Coronary artery (tissue), 2 donors: Measurements from ENCODE around the gene ZNF438.
A peak's percentile ranks its signal among the peaks of the same experiment; 100 is the strongest.

ENCODE experiments used
- DNase-seq: peaks from one replicate; pipeline ENCODE4 v3.0.0-alpha.2; 2017; ENCODE audit warnings: low spot score
- H3K27ac ChIP-seq, 2 donors: fragments of 200-600 bp; sonication (generic); one replicate each; pipeline ENCODE4 v1.5.1; 2016 to 2019
- H3K4me3 ChIP-seq: fragments of 200-600 bp; sonication (generic); 2 replicates; pipeline ENCODE4 v1.5.1; 2016; ENCODE audit warnings: mild to moderate bottlenecking, moderate library complexity
- CTCF ChIP-seq: fragments of 200-600 bp; sonication (generic); IDR thresholded peaks from one replicate; pipeline ENCODE4 v1.5.1; 2019; ENCODE audit warnings: antibody characterized with exemption

Gene ZNF438

GRCh38 chr10:31031558-31032257 is at the start of gene ZNF438:
Gene ZNF438 (minus strand): TSS chr10:31031865. CDS start chr10:30877034, 154,831 bp downstream.
- peak; percentile 97 for DNase-seq
- no peak for TF ChIP-seq CTCF
- H3K27ac ChIP-seq, result peak within 1 kb of the TSS; percentile 99

GRCh38 chr10:31076610-31076988 is 44.9 kb upstream of the ZNF438 start:
- TF ChIP-seq CTCF, result no peak
- H3K27ac ChIP-seq, result no peak overlapping the region
- no peak for DNase-seq
- H3K4me3 ChIP-seq, result no peak overlapping the region

More at GRCh38 chr10:31031558-31032257, at the start of gene ZNF438:
- peak within 1 kb of the TSS; percentile 78 for H3K4me3 ChIP-seq

GRCh38 chr10:31075881-31076609 is 44.4 kb upstream of the ZNF438 start:
- DNase-seq, result no peak
- Histone ChIP-seq H3K27ac (no peak overlapping the region), H3K4me3 (no peak overlapping the region)
- TF ChIP-seq CTCF, result no peak

GRCh38 chr10:31075434-31075833 is 43.8 kb upstream of the ZNF438 start:
- peak overlapping the region; percentile 24 to 48 for H3K27ac ChIP-seq
- no peak overlapping the region for H3K4me3 ChIP-seq
- TF ChIP-seq CTCF, result no peak
- no peak for DNase-seq

- peak overlapping the region in 1 of 2 donors; percentile 48 for H3K27ac ChIP-seq
- no peak overlapping the region for H3K4me3 ChIP-seq
- no peak for TF ChIP-seq CTCF
- DNase-seq, result no peak
These were observed 43.0 kb upstream of the ZNF438 start for GRCh38 chr10:31074722-31075086.

- DNase-seq, result no peak
- no peak for TF ChIP-seq CTCF
- Histone ChIP-seq H3K27ac (peak overlapping the region in 1 of 2 donors; percentile 48), H3K4me3 (no peak overlapping the region)
These were observed 42.5 kb upstream of the ZNF438 start for GRCh38 chr10:31073996-31074721.
